Activated CD8-positive, alpha-beta T cell treated with anti-CD3 and anti-CD28 coated beads for 36 hours (primary cell): ENCODE data around the gene CELSR1. TPM values are rescaled to one million over a fixed set of nuclear protein-coding genes. Genes with fewer than 3 reads are reported as not detected.
"Not testable (repeated sequence)": the region's sequence is repeated elsewhere in the genome, so short reads cannot be mapped to it uniquely, and the experiment has no call there.

Experiments
- ATAC-seq: fragments of 200-7000 bp; cut with Tn5 transposase; one replicate; pipeline ENCODE4 v1.10.0; 2021; ENCODE audit warnings: mild to moderate bottlenecking, moderate library complexity
- CTCF ChIA-PET: fragments of 350-600 bp; sonication (Branson Sonifier 250); formaldehyde crosslinking; loops from one replicate; lab custom pipeline; 2021; ENCODE audit warnings: antibody characterized with exemption; lab: Charles Lee
- POLR2A ChIA-PET: fragments of 350-600 bp; sonication (Branson Sonifier 250); formaldehyde crosslinking; loops from one replicate; lab custom pipeline; 2021; ENCODE audit warnings: antibody characterized with exemption; lab: Charles Lee
- DNase-seq: peaks from one replicate; pipeline ENCODE4 v3.0.0-alpha.2; 2020
- H3K27ac Mint-ChIP-seq: one replicate; pipeline ENCODE4 v1.8.0; 2021; ENCODE audit warnings: mild to moderate bottlenecking, mixed read lengths
- H3K27me3 Mint-ChIP-seq: one replicate; pipeline ENCODE4 v1.8.0; 2021; ENCODE audit warnings: mixed read lengths
- H3K36me3 Mint-ChIP-seq: one replicate; pipeline ENCODE4 v1.8.0; 2021; ENCODE audit warnings: low read depth, mixed read lengths
- H3K4me1 Mint-ChIP-seq: one replicate; pipeline ENCODE4 v1.8.0; 2021; ENCODE audit warnings: low read depth, mixed read lengths
- H3K4me3 Mint-ChIP-seq: one replicate; pipeline ENCODE4 v1.8.0; 2021; ENCODE audit warnings: mild to moderate bottlenecking, moderate library complexity, mixed read lengths
- H3K9me3 Mint-ChIP-seq: one replicate; pipeline ENCODE4 v1.8.0; 2021; ENCODE audit warnings: mixed read lengths
- intact Hi-C: fragments of 100-400 bp; cut with micrococcal nuclease; formaldehyde crosslinking; loops from one replicate; pipeline ENCODE4 v1.10.0; 2022
- total RNA-seq, 2 experiments: library from RNA; stranded (reverse); gene quantifications; one replicate each; pipeline ENCODE4 v1.2.3, GENCODE V29; 2021
- TF ChIP-seq, protein P1 (sequence below): fragments of 200-600 bp; IDR thresholded peaks from one replicate; pipeline ENCODE4 v1.8.0; 2022; ENCODE audit warnings: antibody characterized with exemption, mild to moderate bottlenecking

CELSR1 gene
- total RNA-seq, 2 experiments from 2014 or later: 0.25 to 0.36 TPM

DNA sequence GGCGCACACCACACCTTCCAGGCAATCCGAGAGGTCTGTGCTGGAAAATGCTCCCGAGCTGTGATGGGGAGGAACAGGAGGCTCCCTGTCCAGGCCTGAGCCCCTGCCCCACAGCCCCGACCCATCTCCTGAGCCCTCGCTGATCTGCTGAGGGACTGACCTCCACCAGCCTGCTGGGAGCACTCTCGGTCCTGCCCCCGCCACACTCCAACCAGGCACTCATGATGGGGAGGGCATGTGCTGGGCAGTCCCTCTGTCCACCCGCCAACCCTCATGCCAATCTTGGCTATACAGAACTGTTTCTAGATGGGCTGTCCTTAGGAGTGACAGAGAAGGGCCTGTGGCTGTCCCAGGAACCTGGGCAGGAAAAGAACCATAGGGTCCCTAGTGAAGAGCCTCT, 131.1 kb downstream of the CELSR1 start:
- intact Hi-C loops: no loop called here
- peaks cover 4% of the 10 kb centered on the region for H3K4me1 Mint-ChIP-seq
- no peak for ATAC-seq

DNA sequence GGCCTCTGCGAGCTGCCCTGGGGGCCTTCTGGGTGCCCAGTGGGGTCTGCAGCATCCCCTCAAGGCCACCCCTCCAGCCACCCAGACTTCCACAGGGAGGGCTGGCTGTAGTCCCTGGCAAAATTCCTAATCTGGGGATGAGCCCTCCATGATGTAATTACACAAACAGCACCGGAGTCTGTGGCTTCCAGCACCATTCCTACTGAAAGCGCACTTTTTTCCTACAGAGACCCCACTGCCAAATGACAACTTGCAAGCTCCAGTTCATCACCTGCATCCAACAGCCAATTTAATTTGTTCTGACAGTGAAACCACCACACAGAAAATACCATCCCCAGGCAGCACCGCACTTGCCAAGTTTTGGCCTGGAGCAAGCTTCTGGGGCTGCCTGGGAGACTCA, 131.5 kb downstream of the CELSR1 start:
- intact Hi-C loops: no loop called here
- peaks cover 4% of the 10 kb centered on the region for H3K4me1 Mint-ChIP-seq
- H3K36me3 Mint-ChIP-seq: no peaks in the 10 kb centered on the region
- H3K9me3 Mint-ChIP-seq: no peaks in the 10 kb centered on the region
- ATAC-seq: no peak
- ChIA-PET CTCF (no interaction called here), POLR2A (no interaction called here)
- H3K27me3 Mint-ChIP-seq: no peaks in the 10 kb centered on the region
- H3K27ac Mint-ChIP-seq: no peak overlapping the region
- no peak overlapping the region for H3K4me3 Mint-ChIP-seq
- TF ChIP-seq, protein P1, sequence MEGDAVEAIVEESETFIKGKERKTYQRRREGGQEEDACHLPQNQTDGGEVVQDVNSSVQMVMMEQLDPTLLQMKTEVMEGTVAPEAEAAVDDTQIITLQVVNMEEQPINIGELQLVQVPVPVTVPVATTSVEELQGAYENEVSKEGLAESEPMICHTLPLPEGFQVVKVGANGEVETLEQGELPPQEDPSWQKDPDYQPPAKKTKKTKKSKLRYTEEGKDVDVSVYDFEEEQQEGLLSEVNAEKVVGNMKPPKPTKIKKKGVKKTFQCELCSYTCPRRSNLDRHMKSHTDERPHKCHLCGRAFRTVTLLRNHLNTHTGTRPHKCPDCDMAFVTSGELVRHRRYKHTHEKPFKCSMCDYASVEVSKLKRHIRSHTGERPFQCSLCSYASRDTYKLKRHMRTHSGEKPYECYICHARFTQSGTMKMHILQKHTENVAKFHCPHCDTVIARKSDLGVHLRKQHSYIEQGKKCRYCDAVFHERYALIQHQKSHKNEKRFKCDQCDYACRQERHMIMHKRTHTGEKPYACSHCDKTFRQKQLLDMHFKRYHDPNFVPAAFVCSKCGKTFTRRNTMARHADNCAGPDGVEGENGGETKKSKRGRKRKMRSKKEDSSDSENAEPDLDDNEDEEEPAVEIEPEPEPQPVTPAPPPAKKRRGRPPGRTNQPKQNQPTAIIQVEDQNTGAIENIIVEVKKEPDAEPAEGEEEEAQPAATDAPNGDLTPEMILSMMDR: no peak
- no peak for DNase-seq

More for the DNA sequence above, 131.1 kb downstream of the CELSR1 start:
- CTCF ChIA-PET: no interaction called here
- no peaks in the 10 kb centered on the region for H3K9me3 Mint-ChIP-seq
- POLR2A ChIA-PET: no interaction called here
- no peaks in the 10 kb centered on the region for H3K36me3 Mint-ChIP-seq
- no peaks in the 10 kb centered on the region for H3K27me3 Mint-ChIP-seq
- H3K27ac Mint-ChIP-seq: no peak overlapping the region
- no peak for DNase-seq
- H3K4me3 Mint-ChIP-seq: no peak overlapping the region
- TF ChIP-seq, protein P1: no peak

GRCh38 chr22:46403880-46404279, 133.5 kb downstream of the CELSR1 start:
- POLR2A ChIA-PET, H3K27ac Mint-ChIP-seq, CTCF ChIA-PET, H3K36me3 Mint-ChIP-seq, intact Hi-C loops, H3K9me3 Mint-ChIP-seq, H3K4me1 Mint-ChIP-seq, ATAC-seq, H3K4me3 Mint-ChIP-seq, H3K27me3 Mint-ChIP-seq, DNase-seq: not testable (repeated sequence)

DNA sequence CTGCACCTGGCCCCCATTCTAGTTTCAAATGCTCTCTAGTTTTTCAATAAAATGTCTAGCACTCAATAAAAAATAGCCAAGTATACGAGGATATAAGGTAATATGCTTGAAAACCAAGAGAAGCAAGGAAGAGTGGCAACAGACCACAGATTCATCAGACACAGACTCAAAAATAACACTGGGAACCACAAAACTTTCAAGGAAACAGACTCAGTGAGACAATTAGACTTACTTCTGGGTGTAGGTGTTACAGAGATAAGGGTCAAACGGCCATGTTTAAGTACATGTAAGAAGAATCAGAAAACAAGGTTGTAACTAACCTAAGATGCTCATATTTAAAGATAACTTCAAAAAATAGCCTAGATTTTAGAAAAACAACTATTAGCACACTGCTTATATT, 134.9 kb downstream of the CELSR1 start:
- no peak for ATAC-seq
- intact Hi-C loops: no loop called here
- peaks cover 4% of the 10 kb centered on the region for H3K4me1 Mint-ChIP-seq
- POLR2A ChIA-PET: no interaction called here
- no peaks in the 10 kb centered on the region for H3K9me3 Mint-ChIP-seq
- no peak overlapping the region for H3K27ac Mint-ChIP-seq
- TF ChIP-seq, protein P1: no peak
- CTCF ChIA-PET: no interaction called here
- no peaks in the 10 kb centered on the region for H3K27me3 Mint-ChIP-seq
- DNase-seq: no peak
- no peaks in the 10 kb centered on the region for H3K36me3 Mint-ChIP-seq
- H3K4me3 Mint-ChIP-seq: no peak overlapping the region

GRCh38 chr22:46401370-46401769, 136.1 kb downstream of the CELSR1 start:
- Mint-ChIP-seq H3K27ac (no peak overlapping the region), H3K9me3 (no peaks in the 10 kb centered on the region), H3K36me3 (no peaks in the 10 kb centered on the region), H3K4me3 (no peak overlapping the region), H3K4me1 (peaks cover 4% of the 10 kb centered on the region), H3K27me3 (no peaks in the 10 kb centered on the region)
- DNase-seq (no peak), ATAC-seq (no peak)
- intact Hi-C loops: no loop called here
- ChIA-PET CTCF (no interaction called here), POLR2A (no interaction called here)
- TF ChIP-seq, protein P1: no peak
